ENCODE measurements around the gene CDC123.
"Not testable (repeated sequence)": the region's sequence is repeated elsewhere in the genome, so short reads cannot be mapped to it uniquely, and the experiment has no call there.

Gene CDC123

DNA sequence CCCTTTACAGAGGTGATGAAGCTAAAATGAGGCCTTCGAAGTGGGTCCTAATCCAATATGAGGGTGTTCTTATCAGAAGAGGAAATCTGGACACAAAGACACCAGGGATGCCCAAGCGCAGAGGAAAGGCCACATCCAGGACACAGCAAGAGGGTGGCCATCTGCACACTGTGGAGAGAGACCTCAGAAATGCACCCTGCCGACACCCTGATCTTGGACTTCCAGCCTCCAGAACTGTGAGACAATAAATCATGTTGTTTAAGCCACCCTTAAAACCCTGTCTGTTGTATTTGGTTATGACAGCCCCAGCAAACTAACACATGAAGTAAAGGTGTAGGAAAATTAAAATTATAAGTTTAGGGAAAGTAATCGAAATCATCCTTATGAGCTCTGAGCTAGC, 64.0 kb downstream of the CDC123 start:
- Histone ChIP-seq H3K9ac (ENCODE audit: low read depth, low read length) (no peak overlapping the region), H3K27ac (ENCODE audit: low read depth, low read length) (no peak overlapping the region), H3K36me3 (ENCODE audit: insufficient read depth, low read length) (no peaks in the 10 kb centered on the region), H3K4me3 (ENCODE audit: low read length) (no peak overlapping the region), H3K27me3 (ENCODE audit: insufficient read depth, low read length) (no peaks in the 10 kb centered on the region), H3K4me1 (ENCODE audit: insufficient read depth, low read length) (no peaks in the 10 kb centered on the region; the same call in 1 of the 2 replicates), H3K9me3 (ENCODE audit: insufficient read depth, low read depth, low read length) (no peaks in the 10 kb centered on the region)
- 93% methylated on average over 4 of the region's 4 CpGs for WGBS

DNA sequence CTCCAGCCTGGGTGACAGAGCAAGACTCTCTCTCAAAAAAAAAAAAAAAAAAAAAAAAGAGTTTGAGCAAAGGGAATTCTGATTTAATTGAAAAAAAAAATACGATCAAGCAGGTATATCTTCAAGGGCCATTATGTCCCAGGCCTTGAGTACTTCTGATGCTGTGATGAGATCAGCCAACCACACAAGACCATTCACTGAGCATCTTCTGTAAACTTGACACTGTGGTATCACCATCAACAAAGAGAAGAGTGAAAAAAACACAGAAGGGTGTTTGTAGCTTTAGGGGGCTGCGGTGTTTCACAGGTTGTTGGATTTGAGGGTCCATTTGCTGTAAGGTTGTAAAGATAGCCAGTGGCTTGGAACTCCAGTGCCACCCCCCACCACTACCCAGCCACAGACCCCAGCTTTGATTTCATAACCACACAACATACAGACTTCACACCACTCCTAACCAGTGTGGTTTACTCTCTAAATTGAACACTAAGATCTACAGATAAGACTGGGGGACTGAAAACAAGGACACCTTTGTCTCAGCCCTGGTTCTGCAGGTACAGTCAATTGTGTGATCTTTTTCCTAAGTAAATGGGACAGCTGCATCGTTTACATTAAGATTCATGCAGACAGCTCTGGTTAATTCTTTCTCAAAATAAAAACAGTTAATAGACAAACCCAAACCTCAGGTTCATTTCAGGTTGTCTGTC, 66.4 kb downstream of the CDC123 start:
- Histone ChIP-seq H3K4me1 (ENCODE audit: insufficient read depth, low read length) (no peaks in the 10 kb centered on the region; the same call in 1 of the 2 replicates), H3K9ac (ENCODE audit: low read depth, low read length) (no peak overlapping the region), H3K36me3 (ENCODE audit: insufficient read depth, low read length) (no peaks in the 10 kb centered on the region), H3K27ac (ENCODE audit: low read depth, low read length) (no peak overlapping the region), H3K4me3 (ENCODE audit: low read length) (no peak overlapping the region), H3K27me3 (ENCODE audit: insufficient read depth, low read length) (no peaks in the 10 kb centered on the region), H3K9me3 (ENCODE audit: insufficient read depth, low read depth, low read length) (no peaks in the 10 kb centered on the region)
- 94% methylated on average over 3 of the region's 3 CpGs for WGBS

DNA sequence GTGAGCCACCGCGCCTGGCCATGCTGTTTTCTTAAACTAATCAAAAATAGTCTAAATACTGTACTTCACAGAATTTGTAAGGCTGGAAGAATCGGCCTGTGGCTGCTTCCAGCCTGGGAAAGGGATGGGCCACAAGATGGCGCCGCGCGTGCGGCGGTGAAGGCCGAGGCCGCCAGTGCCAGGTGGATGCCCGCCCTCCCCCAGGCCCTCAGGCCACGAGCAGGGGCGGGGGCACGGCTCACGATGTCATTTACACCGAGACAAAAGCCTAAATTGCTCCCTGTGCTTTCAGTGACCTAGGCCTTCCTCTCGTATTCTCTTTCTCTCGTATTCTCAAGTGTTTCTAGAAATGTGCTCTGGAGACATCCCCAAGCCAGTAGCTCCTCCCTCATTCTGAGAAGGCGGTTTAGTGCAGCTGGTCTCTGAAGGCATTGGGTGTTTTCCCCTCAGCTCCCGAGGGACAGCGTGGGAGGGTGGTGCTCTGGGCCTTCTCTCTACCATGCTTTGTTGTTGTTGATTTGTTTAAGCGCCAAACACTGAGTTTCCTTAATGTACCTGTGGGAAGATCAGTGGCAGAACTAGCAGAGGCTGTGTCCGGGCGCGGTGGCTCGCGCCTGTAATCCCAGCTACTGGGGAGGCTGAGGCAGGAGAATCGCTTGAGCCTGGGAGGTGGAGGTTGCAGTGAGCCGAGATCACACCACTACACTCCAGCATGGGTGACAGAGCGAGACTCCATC, 68.4 kb downstream of the CDC123 start:
- no peaks in the 10 kb centered on the region for H3K27me3 ChIP-seq (ENCODE audit: insufficient read depth, low read length)
- H3K27ac ChIP-seq (ENCODE audit: low read depth, low read length) = peak overlapping the region; percentile 61; the same call in 1 of the 2 replicates
- H3K9me3 ChIP-seq (ENCODE audit: insufficient read depth, low read depth, low read length) = no peaks in the 10 kb centered on the region
- H3K36me3 ChIP-seq (ENCODE audit: insufficient read depth, low read length) = no peaks in the 10 kb centered on the region
- peak overlapping the region; percentile 62 for H3K9ac ChIP-seq (ENCODE audit: low read depth, low read length)
- peak overlapping the region; percentile 45 for H3K4me3 ChIP-seq (ENCODE audit: low read length)
- 20% methylated on average over 28 of the region's 31 CpGs for WGBS
- H3K4me1 ChIP-seq (ENCODE audit: insufficient read depth, low read length) = no peaks in the 10 kb centered on the region; the same call in 1 of the 2 replicates

DNA sequence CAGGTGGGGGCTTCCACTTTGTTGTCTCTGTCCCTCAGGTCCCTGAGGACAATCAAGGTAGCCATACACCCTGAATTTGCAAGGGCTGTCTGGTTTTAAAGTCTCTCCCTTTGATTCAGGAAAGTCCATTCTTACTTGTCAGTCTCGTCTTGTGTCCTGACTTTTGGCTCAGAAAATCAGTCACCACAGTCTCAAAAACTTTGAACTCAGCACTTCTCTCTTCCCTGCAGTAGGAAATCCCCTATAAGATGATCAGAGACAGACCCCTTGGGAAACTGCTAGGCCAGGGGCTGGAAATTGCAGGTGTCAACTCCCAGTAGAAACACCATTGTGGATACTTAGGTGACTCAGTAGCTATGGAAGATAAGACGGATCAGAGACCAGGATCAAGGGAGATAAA, 73.1 kb downstream of the CDC123 start:
- Histone ChIP-seq H3K9ac (ENCODE audit: low read depth, low read length) (no peak overlapping the region), H3K9me3 (ENCODE audit: insufficient read depth, low read depth, low read length) (no peaks in the 10 kb centered on the region)
- WGBS = 92% methylated on average over 2 of the region's 2 CpGs

DNA sequence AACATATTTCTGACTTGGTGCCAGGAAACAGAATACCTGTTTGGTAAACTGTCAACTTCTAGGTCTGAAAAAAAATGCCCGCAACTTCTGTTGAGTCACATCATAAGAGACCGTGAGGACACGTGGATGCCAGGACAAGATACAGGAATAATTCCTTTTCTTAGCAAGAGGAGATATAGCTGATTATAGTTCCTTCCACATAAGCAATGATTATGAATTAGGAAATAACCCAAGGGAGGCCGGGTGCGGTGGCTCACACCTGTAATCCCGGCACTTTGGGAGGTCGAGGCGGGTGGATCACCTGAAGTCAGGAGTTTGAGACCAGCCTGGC, 75.2 kb downstream of the CDC123 start:
- Histone ChIP-seq H3K27ac (ENCODE audit: low read depth, low read length) (no peak overlapping the region), H3K4me1 (ENCODE audit: insufficient read depth, low read length) (no peaks in the 10 kb centered on the region; the same call in 1 of the 2 replicates), H3K27me3 (ENCODE audit: insufficient read depth, low read length) (no peaks in the 10 kb centered on the region), H3K4me3 (ENCODE audit: low read length) (no peak overlapping the region), H3K9me3 (ENCODE audit: insufficient read depth, low read depth, low read length) (no peaks in the 10 kb centered on the region), H3K9ac (ENCODE audit: low read depth, low read length) (no peak overlapping the region), H3K36me3 (ENCODE audit: insufficient read depth, low read length) (no peaks in the 10 kb centered on the region)
- 93% methylated on average over 8 of the region's 8 CpGs for whole genome bisulfite sequencing

More for the DNA sequence above, 73.1 kb downstream of the CDC123 start:
- Histone ChIP-seq H3K4me1 (ENCODE audit: insufficient read depth, low read length) (no peaks in the 10 kb centered on the region; the same call in 1 of the 2 replicates), H3K27me3 (ENCODE audit: insufficient read depth, low read length) (no peaks in the 10 kb centered on the region), H3K36me3 (ENCODE audit: insufficient read depth, low read length) (no peaks in the 10 kb centered on the region), H3K4me3 (ENCODE audit: low read length) (no peak overlapping the region), H3K27ac (ENCODE audit: low read depth, low read length) (no peak overlapping the region)

DNA sequence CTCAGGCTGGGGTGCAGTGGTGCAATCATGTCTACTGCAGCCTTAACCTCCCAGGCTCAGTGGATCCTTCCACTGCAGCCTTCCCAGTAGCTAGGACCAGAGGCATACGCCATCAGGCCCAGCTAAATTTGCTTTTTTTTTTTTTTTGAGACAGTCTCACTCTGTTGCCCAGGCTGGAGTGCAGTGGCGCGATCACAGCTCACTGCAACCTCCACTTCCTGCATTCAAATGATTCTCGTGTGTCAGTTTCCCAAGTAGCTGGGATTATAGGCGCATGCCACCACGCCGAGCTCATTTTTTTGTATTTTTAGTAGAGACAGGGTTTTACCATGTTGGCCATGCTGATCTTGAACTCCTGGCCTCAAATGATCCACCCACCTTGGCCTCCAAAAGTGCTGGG, 81.9 kb downstream of the CDC123 start:
- not testable (repeated sequence) for H3K4me1 ChIP-seq (ENCODE audit: insufficient read depth, low read length); H3K9ac ChIP-seq (ENCODE audit: low read depth, low read length); H3K9me3 ChIP-seq (ENCODE audit: insufficient read depth, low read depth, low read length); H3K27ac ChIP-seq (ENCODE audit: low read depth, low read length); H3K4me3 ChIP-seq (ENCODE audit: low read length); H3K27me3 ChIP-seq (ENCODE audit: insufficient read depth, low read length); H3K36me3 ChIP-seq (ENCODE audit: insufficient read depth, low read length)
- 96% methylated on average over 7 of the region's 7 CpGs for WGBS

DNA sequence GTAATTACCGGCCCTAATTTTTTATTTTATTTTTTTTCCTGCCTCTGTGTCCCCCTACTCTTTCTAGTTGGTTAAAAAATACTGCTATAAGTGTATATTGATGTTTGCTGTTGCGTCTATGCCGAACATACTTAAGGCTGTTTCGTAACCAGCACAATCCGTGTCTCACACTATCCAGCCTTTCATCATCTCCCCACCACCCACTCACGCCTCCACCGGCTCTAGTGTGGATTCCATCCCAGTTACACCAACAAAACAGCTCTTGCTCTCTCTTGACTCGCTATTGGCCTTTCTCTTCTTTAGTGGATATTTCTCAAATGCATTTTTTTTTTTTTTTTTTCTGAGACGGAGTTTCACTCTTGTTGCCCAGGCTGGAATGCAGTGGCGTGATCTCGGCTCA, 83.3 kb downstream of the CDC123 start:
- Histone ChIP-seq H3K9me3 (ENCODE audit: insufficient read depth, low read depth, low read length) (no peaks in the 10 kb centered on the region), H3K27ac (ENCODE audit: low read depth, low read length) (no peak overlapping the region), H3K4me1 (ENCODE audit: insufficient read depth, low read length) (no peaks in the 10 kb centered on the region; the same call in 1 of the 2 replicates), H3K27me3 (ENCODE audit: insufficient read depth, low read length) (no peaks in the 10 kb centered on the region), H3K36me3 (ENCODE audit: insufficient read depth, low read length) (no peaks in the 10 kb centered on the region), H3K9ac (ENCODE audit: low read depth, low read length) (no peak overlapping the region), H3K4me3 (ENCODE audit: low read length) (no peak overlapping the region)
- 97% methylated on average over 11 of the region's 11 CpGs for WGBS

DNA sequence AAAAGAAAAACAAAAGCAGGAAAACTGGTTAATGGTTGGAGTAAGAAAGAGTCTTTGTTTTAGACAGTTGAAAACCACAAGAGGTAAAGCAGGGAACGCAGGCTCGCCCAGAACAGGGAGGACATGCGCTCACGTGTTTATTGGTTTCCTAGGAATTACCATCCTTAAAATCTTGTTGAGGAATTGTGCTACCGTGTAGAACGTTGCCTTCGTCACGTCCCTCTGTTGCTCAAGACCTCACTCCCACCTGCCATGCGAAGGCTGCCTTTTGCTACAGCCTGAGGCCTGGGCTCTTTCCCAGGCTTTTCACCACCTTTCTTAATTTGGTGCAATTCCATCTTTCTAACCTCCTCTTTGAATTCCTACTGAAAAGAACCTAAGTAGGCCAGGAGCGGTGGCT, 91.8 kb downstream of the CDC123 start:
- no peak overlapping the region for H3K4me3 ChIP-seq (ENCODE audit: low read length)
- H3K27ac ChIP-seq (ENCODE audit: low read depth, low read length) = no peak overlapping the region
- no peaks in the 10 kb centered on the region for H3K9me3 ChIP-seq (ENCODE audit: insufficient read depth, low read depth, low read length)
- no peak overlapping the region for H3K9ac ChIP-seq (ENCODE audit: low read depth, low read length)
- H3K4me1 ChIP-seq (ENCODE audit: insufficient read depth, low read length) = no peaks in the 10 kb centered on the region
- H3K27me3 ChIP-seq (ENCODE audit: insufficient read depth, low read length) = no peaks in the 10 kb centered on the region
- WGBS = 95% methylated on average over 10 of the region's 10 CpGs
- no peaks in the 10 kb centered on the region for H3K36me3 ChIP-seq (ENCODE audit: insufficient read depth, low read length)

DNA sequence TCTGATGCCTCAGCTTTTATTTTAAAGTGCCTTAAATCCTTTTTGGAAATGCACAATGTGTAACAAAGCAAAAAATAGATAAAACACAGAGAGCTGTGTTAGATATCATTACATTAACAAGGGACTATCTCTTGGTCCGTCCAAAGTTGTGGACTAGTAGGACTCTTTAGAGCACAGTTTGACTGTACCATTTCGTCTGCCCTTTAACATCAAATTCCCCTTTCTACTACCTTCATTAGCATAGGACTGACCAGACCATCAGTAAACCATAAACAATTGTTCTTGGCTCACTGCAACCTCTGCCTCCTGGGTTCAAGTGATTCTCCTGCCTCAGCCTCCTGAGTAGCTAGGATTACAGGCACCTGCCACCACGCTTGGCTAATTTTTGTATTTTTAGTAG, 101.8 kb downstream of the CDC123 start:
- not testable (repeated sequence) for H3K27ac ChIP-seq (ENCODE audit: low read depth, low read length); H3K36me3 ChIP-seq (ENCODE audit: insufficient read depth, low read length); H3K4me1 ChIP-seq (ENCODE audit: insufficient read depth, low read length); H3K9me3 ChIP-seq (ENCODE audit: insufficient read depth, low read depth, low read length); H3K9ac ChIP-seq (ENCODE audit: low read depth, low read length); H3K4me3 ChIP-seq (ENCODE audit: low read length); H3K27me3 ChIP-seq (ENCODE audit: insufficient read depth, low read length)
- WGBS = 95% methylated on average over 3 of the region's 3 CpGs

DNA sequence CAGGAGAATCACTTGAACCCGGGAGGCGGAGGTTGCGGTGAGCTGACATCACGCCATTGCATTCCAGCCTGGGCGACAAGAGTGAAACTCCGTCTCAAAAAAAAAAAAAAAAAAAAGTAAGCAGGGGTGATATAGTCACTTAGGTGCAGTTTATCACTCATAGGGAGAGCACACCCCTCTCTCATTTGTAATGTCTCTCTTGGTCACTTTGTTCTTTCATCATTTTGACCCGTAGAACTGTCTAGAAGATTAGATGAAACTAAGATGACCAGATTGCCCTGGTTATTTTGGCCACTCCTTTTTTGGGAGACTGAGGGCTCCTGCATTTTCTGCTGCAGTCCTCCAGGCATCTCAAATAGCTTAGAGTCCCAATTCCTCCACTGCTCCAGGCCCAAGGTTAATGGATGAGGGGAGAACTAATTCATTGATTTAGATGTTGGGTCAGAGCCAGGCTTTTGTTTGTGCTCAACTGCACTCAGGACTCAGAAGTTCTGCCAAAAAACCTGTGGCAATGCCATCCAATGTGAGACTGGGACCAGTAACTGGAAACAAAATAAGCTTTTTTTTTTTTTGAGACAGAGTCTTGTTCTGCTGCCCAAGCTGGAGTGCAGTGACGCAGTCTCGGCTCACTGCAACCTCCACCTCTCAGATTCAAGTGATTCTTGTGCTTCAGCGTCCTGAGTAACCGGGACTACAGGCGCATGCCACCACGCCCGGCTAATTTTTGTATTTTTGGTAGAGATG, 103.4 kb downstream of the CDC123 start:
- Histone ChIP-seq H3K4me1 (ENCODE audit: insufficient read depth, low read length) (no peaks in the 10 kb centered on the region), H3K4me3 (ENCODE audit: low read length) (no peak overlapping the region), H3K9me3 (ENCODE audit: insufficient read depth, low read depth, low read length) (no peaks in the 10 kb centered on the region), H3K27ac (ENCODE audit: low read depth, low read length) (no peak overlapping the region), H3K36me3 (ENCODE audit: insufficient read depth, low read length) (no peaks in the 10 kb centered on the region), H3K9ac (ENCODE audit: low read depth, low read length) (no peak overlapping the region), H3K27me3 (ENCODE audit: insufficient read depth, low read length) (no peaks in the 10 kb centered on the region)
- WGBS = 93% methylated on average over 14 of the region's 14 CpGs
